ENCODE data around the gene CDH13. TPM values are rescaled to one million over a fixed set of nuclear protein-coding genes. Genes with fewer than 3 reads are reported as not detected.

Gene CDH13
- total RNA-seq, 1 experiment from 2014 or later, result 49.3 TPM

- H3K36me3 Mint-ChIP-seq (ENCODE audit: insufficient read depth, unreplicated experiment), result no peaks in the 10 kb centered on the region
- H3K4me3 Mint-ChIP-seq (ENCODE audit: unreplicated experiment), result no peak overlapping the region
- intact Hi-C loops (cut with micrococcal nuclease), result no loop called here
- H3K27me3 Mint-ChIP-seq (ENCODE audit: insufficient read depth, unreplicated experiment), result no peaks in the 10 kb centered on the region
- no peaks in the 10 kb centered on the region for H3K9me3 Mint-ChIP-seq (ENCODE audit: unreplicated experiment)
- no peak overlapping the region for H3K27ac Mint-ChIP-seq (ENCODE audit: low read depth, unreplicated experiment)
- ChIA-PET CTCF (no interaction called here), POLR2A (no interaction called here)
- peaks cover 10% of the 10 kb centered on the region for H3K4me1 Mint-ChIP-seq (ENCODE audit: insufficient read depth, unreplicated experiment)
- DNase-seq (ENCODE audit: unreplicated experiment), result no peak
- no peak for TF ChIP-seq CTCF (IDR thresholded peaks at IDR 0.05; ENCODE audit: unreplicated experiment)
- BruUV-seq (replicated peaks), result no TSS peak
These were observed 961.3 kb downstream of the CDH13 start for GRCh38 chr16:83588070-83588469.

GRCh38 chr16:83589576-83589975 is 962.8 kb downstream of the CDH13 start:
- TF ChIP-seq CTCF (IDR thresholded peaks at IDR 0.05; ENCODE audit: unreplicated experiment), result no peak
- Mint-ChIP-seq H3K27me3 (ENCODE audit: insufficient read depth, unreplicated experiment) (no peaks in the 10 kb centered on the region), H3K9me3 (ENCODE audit: unreplicated experiment) (no peaks in the 10 kb centered on the region), H3K27ac (ENCODE audit: low read depth, unreplicated experiment) (no peak overlapping the region), H3K4me1 (ENCODE audit: insufficient read depth, unreplicated experiment) (peaks cover 10% of the 10 kb centered on the region), H3K4me3 (ENCODE audit: unreplicated experiment) (no peak overlapping the region), H3K36me3 (ENCODE audit: insufficient read depth, unreplicated experiment) (no peaks in the 10 kb centered on the region)
- ChIA-PET POLR2A (no interaction called here), CTCF (no interaction called here)
- DNase-seq (ENCODE audit: unreplicated experiment), result no peak
- BruUV-seq (replicated peaks), result no TSS peak
- intact Hi-C loops (cut with micrococcal nuclease), result no loop called here

- Mint-ChIP-seq H3K27ac (ENCODE audit: low read depth, unreplicated experiment) (no peak overlapping the region), H3K4me1 (ENCODE audit: insufficient read depth, unreplicated experiment) (peaks cover 14% of the 10 kb centered on the region), H3K36me3 (ENCODE audit: insufficient read depth, unreplicated experiment) (no peaks in the 10 kb centered on the region), H3K27me3 (ENCODE audit: insufficient read depth, unreplicated experiment) (no peaks in the 10 kb centered on the region), H3K4me3 (ENCODE audit: unreplicated experiment) (no peak overlapping the region), H3K9me3 (ENCODE audit: unreplicated experiment) (no peaks in the 10 kb centered on the region)
- POLR2A ChIA-PET, result no interaction called here
- CTCF ChIA-PET, result no interaction called here
- no peak for TF ChIP-seq CTCF (IDR thresholded peaks at IDR 0.05; ENCODE audit: unreplicated experiment)
- intact Hi-C loops (cut with micrococcal nuclease), result no loop called here
- no peak for DNase-seq (ENCODE audit: unreplicated experiment)
- BruUV-seq (replicated peaks), result no TSS peak
These were observed 966.0 kb downstream of the CDH13 start for GRCh38 chr16:83592778-83593177.

- ChIA-PET CTCF (no interaction called here), POLR2A (no interaction called here)
- no peak for TF ChIP-seq CTCF (IDR thresholded peaks at IDR 0.05; ENCODE audit: unreplicated experiment)
- no peaks in the 10 kb centered on the region for H3K27me3 Mint-ChIP-seq (ENCODE audit: insufficient read depth, unreplicated experiment)
- H3K9me3 Mint-ChIP-seq (ENCODE audit: unreplicated experiment), result no peaks in the 10 kb centered on the region
- H3K4me1 Mint-ChIP-seq (ENCODE audit: insufficient read depth, unreplicated experiment), result peaks cover 4% of the 10 kb centered on the region
- DNase-seq (ENCODE audit: unreplicated experiment), result no peak
- H3K36me3 Mint-ChIP-seq (ENCODE audit: insufficient read depth, unreplicated experiment), result no peaks in the 10 kb centered on the region
- H3K4me3 Mint-ChIP-seq (ENCODE audit: unreplicated experiment), result no peak overlapping the region
- no TSS peak for BruUV-seq (replicated peaks)
- intact Hi-C loops (cut with micrococcal nuclease), result no loop called here
- H3K27ac Mint-ChIP-seq (ENCODE audit: low read depth, unreplicated experiment), result no peak overlapping the region
These were observed 973.2 kb downstream of the CDH13 start for GRCh38 chr16:83599789-83600462.

All from MCF 10A (cell line).